Activated CD4-positive, CD25-positive, alpha-beta regulatory T cell treated with anti-CD3 and anti-CD28 coated beads, Interleukin-2, amount 50 U/mL, for 16 hours (primary cell): ENCODE measurements around the gene PIM3.
A peak's percentile ranks its signal among the peaks of the same experiment; 100 is the strongest.

Source experiments
- DNase-seq: peaks from one replicate; pipeline ENCODE4 v3.0.0-alpha.2; 2020; ENCODE audit warnings: low read depth, low spot score

The PIM3 gene

DNA sequence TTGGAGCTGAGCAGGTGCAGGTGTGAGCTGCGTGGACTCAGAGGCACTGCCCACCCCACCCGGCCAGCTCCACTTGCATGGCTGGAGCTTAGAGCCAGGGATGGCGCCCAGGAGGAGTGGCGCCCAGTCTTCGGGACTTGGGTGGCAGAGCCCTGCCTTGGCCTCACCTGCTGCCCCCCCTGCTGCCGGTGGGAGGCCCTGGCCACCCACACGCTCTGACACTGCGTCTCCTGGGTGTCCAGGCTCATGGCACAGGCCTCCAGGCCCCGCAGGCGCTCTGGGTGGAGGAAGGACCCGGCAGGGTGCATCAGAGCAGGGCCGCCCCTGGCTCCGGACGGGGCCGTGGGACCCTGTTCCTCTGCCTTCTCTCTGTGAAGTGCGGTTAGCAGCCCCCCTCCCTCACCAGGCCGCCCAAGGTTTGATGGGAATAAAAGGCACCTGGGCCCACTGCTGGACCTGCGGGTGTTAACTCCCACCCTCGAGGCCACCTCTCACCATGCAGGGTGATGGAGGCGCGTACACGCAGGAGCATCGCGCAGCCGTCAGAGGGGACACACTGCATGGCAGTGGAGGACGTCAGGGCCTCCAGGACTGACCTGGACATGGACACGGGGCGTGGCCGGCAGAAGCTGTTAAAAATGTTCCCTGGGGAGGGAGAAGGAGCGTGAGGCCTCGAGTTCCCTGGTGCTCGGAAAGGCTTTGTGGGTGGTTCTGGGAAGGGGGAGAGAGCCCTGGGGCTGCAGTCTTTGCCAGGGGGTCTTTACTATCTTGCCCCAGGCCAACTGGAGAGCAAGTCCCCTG, 40.2 kb downstream of the PIM3 start:
- DNase-seq, result no peak

- no peak for DNase-seq
Measured at GRCh38 chr22:50001388-50002231, 41.0 kb downstream of the PIM3 start.

DNA sequence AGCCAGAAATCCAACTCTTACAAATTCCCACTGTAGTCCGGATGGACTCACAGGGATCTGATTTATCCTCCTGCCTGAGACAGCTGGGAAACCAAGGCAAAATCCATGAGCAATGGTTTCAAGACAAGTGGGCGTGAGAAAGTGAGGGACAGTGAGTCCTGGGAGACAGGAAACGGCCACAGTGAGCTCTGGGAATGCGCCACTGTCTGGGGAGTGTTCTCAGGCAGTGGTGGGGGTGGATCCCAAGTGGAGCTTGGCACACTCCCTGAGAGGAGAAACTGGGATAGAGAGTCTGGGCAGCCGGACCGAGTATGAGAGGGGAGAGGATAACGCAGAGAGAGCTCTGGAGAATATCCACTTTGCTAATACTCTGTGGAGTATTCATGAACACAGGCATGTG, 42.2 kb downstream of the PIM3 start:
- no peak for DNase-seq

- DNase-seq, result no peak
Measured at GRCh38 chr22:50004918-50005317, 44.3 kb downstream of the PIM3 start.

DNA sequence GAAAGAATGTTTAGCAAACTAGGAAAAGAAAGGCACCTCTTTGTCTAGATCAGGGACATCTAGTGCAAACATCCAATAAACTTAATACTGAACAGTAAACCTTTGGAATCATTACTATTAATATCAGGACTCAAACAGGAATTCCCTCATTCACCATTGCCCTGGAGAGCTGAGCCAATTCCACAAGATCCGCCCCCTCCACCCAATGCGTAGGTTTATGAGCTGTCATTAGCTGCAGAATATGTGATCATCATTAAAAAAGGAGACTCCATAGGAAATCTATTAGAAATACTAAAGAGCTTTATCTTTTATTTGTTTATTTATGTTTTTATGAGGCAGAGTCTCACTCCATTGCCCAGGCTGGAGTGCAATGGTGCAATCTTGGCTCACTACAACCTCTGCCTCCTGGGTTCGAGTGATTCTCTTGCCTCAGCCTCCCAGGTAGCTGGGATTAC, 46.5 kb downstream of the PIM3 start:
- DNase-seq, result no peak

- DNase-seq, result no peak
Measured at GRCh38 chr22:50008151-50009040, 47.8 kb downstream of the PIM3 start.

GRCh38 chr22:50009251-50009650, 48.7 kb downstream of the PIM3 start:
- DNase-seq, result no peak

GRCh38 chr22:50009765-50010675, 49.4 kb downstream of the PIM3 start:
- DNase-seq, result no peak

GRCh38 chr22:50010676-50011446, 50.3 kb downstream of the PIM3 start:
- DNase-seq, result peak; percentile 34

DNA sequence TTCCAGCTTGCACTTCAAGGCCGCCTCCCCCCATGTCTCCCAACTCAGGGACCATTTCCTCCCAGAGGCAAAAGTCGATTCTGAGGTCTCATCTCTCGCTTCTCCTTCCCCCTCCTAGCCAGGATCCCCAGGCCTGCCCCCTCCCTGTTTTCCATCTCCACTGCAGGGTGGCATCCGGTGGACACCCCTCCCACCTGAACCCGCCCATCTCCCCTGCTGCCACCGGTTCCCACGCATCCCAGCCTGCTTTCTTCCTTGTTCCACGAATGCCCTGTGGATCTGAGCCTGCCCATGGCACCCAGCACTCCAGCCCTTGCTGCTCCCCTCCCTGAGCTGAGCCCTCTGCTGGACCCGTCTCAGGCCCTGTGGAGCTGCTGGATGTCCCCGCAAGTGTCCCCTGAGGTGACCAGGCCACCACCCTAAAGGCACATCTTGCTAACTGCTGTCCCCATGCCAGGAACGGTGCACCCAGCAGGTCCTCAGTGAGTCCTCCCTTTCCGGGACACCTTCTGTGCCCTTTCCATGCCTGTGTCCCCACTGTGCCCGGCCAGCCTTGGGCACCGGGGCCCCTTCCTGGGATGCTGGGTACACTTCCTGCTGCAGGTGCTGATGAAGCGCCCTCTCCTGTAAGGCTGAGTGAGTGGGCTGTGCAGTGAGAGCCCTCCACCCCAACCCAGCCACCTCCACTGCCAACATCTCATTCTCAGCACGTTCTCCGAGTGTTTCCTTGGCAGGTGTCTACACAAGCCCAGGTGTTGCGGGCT, 51.1 kb downstream of the PIM3 start:
- DNase-seq, result no peak

- no peak for DNase-seq
Measured at GRCh38 chr22:50012211-50013181, 51.9 kb downstream of the PIM3 start, which contains the start of gene IL17REL. TSS of gene IL17REL (minus strand) at chr22:50012765. CDS start at chr22:50012646, 119 bp downstream.
